ENCODE measurements around the gene MVB12B.

GRCh38 chr9:126327714-126328185 is 1.1 kb downstream of the MVB12B start:
- no peak for TF ChIP-seq CTCF (IDR thresholded peaks at IDR 0.05)
- TF ChIP-seq POLR2A (IDR thresholded peaks at IDR 0.05) = no peak
